NCI-H2107 (cell line): ENCODE results near the gene TASOR2.

ENCODE experiments used
- DNase-seq: peaks from one replicate; lab custom pipeline; 2025; lab: John Stamatoyannopoulos, UW

The TASOR2 gene

DNA sequence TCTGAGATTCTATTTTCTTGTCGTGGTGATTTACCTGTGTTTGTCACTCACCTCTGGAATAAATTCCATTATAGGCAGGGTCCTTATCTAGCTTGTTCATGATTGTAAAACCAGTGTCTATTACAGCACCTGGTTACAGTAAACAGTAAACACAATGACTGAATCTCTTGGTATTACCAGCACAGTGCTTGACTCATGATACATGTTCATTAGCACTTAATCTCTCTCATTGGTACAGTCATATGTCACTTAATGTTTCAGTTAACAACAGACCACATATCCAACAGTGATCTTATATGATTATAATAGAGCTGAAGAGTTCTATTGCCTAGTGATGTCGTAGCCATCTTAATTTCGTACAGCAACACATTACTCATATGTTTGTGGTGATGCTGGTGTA lies 1.6 kb upstream of the TASOR2 start:
- DNase-seq, result no peak

DNA sequence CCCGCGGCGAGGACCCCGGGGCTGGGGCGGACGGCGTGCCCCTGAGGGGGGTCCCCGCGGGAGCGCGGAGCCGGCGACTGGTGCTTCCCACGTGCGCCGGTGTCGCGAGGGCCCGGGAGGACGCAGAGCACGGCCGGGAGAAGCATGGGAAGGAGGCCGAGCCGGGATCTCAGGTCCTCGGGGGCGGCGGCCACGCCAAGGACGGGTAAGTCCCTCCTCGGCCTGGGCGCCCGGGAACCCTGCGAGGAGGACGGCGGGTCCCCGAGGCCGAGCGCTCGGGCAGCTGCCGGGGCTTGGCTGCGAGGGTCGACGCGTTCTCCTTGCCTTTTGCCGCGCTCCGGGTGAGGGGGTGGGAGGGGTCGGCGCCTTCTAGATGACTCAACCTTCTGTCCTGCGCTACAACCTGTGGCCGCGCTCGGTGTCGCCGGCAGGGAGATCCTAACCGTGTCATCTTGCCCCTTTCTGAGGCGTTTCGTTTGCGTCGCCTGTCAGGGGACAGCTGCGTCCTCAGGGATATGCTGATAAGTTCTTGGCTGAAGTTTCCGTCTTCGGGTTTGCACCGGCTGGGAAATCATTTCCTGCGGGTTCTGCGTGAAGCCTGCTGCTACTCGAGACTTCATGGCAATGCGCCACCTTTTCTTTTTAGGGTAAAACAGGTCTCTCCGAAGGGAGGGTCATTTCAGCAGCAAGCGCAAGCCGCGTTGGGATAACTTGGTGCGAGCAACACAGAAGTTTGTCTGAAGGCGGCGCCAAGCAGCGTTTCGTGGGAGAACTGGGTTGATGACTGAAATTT lies 529 bp downstream of the TASOR2 start:
- no peak for DNase-seq

GRCh38 chr10:5685764-5686240 lies 1.2 kb downstream of the TASOR2 start:
- DNase-seq, result no peak

GRCh38 chr10:5688587-5688986 lies 3.9 kb downstream of the TASOR2 start:
- DNase-seq, result no peak

DNA sequence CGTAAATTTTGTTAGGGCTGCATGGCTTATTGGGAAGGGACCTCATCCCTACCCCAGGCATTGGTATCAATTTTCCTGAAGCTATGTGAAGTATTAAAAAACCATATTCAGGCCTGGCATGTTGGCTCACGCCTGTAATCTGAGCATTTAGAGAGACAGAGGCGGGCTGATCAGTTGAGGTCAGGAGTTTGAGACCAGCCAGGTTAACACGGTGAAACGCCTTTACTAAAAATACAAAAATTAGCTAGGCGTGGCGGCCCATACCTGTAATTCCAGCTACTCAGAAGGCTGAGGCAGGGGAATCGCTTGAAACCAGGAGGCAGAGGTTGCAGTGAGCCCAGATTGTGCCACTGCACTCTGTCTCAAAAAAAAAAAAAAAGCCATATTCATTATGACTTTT lies 7.1 kb downstream of the TASOR2 start:
- no peak for DNase-seq

DNA sequence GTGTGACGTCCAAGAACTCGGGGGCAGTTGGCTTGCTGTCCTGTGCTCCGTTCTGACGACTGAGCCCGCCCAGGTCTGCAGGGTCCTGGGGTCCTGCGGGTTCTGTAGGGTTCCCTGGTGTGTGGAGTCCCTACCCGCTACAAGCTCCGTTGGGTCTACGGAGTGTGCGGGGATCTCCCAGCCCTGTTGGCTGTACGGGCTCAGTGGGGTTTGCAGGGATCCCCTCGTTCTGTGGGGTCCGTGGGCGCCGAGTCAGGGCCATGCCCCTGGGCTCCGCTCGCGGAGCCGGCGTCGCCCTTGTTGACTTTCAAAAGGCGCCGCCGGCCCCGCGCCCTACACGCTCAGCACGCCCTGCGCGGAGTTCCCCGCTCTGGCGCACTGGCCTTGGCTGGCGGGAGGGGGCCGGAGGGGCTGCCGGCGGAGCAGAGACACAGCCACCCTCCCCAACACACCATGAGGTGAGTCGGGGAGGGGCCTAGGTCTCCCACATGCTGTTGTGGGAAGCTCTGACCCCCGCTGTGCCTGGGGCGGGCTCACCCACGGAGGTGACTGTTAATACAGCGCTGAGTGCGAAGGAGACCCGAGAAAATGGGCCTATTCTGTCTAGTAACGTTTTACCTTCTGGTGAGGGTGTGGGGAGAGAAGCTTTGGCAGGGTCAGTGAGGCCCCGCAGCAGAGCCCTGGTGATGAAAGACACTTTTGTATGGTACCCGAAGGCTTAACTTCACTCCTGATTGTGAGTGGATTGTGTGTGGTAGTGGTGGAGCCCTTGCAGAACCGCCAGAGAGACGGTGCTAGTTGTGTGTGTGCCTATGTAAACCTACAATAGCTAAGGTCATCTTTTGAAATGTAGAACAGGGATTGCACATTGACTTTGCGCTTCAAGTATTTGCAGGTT lies 8.1 kb downstream of the TASOR2 start:
- no peak for DNase-seq

DNA sequence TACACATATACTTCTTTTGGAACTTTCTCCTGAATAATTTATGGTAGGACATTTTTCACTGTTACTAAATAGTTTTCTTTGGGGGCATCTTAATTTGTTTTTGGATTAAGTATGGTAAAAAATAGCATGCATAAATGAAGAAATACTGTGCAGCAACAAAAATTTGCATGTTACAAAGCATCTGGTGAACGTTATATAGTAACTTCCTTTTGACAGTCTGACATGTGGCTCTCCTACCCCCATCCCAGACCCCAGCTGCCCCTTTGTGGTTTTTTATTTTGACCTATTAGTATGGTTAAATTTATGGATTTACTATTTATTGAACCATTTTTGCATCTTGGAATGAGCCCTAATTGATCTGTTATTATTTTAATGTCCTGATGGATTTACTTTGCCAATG lies 9.9 kb downstream of the TASOR2 start:
- DNase-seq, result no peak

- no peak for DNase-seq
Measured at GRCh38 chr10:5697342-5697741, 12.7 kb downstream of the TASOR2 start.

DNA sequence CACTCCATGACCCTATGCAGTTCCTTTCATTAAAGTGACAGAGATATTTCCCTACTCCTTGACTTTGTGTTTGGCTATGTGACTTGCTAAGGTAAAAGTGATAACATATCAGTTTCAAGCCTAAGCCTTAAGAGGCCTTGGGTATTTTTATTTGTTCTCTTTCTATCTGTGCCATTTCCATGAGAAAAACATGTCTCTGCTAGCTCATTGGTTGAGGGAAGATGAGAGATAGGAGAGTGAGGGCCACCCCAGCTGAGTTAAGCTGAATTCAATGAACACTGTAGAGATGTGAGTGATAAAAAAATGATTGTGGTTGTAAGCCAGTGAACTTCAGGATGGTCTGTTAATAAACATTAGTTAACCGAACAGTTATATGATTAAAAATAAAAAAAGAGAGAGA lies 13.4 kb downstream of the TASOR2 start:
- no peak for DNase-seq

- DNase-seq, result no peak
Measured at GRCh38 chr10:5708356-5708755, 23.7 kb downstream of the TASOR2 start.

GRCh38 chr10:5709865-5710264 lies 25.2 kb downstream of the TASOR2 start:
- DNase-seq, result no peak

- DNase-seq, result no peak
Measured at GRCh38 chr10:5710859-5711258, 26.2 kb downstream of the TASOR2 start.

DNA sequence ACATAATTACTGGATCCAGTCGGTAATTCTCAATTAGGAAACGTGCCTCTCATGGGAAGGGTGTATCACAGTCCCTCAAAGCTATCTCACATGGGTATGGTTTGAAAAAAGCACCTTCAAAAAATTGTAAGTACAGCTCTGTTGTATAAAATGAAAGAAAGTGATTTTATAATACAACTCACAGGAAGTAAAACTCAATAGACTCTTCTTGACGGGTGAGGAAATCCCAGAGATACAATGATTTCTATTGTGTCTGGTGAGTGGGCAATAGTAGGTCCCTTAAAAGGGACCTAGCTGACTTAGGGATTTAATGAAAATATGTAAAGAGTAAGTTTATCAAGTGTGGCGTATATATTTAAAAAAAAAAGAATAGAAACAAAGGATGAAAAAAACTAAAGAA lies 27.0 kb downstream of the TASOR2 start:
- no peak for DNase-seq

GRCh38 chr10:5719546-5719945 lies 34.9 kb downstream of the TASOR2 start:
- no peak for DNase-seq

GRCh38 chr10:5720182-5720581 lies 35.5 kb downstream of the TASOR2 start:
- DNase-seq, result no peak

GRCh38 chr10:5723692-5724091 lies 39.1 kb downstream of the TASOR2 start:
- no peak for DNase-seq

DNA sequence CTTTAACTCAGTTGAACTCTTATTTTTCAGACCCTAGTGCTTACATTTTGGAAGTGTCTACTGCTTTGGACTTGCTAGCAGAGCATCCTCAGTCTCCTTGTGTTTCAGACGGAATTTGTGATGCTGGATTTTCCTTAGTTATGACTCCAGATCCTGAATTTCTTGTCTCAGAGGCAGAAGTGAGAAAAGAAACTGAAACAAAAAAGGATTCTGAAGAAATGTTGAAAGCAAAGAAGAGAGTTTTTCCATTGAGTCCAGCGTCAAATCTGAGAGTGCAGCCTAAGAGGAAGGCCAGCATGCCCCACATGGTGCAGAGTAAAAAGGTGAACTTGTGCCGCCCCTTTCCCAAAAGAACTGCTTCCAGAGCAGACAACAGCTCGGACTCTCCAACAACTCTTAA lies 46.1 kb downstream of the TASOR2 start:
- DNase-seq, result no peak

DNA sequence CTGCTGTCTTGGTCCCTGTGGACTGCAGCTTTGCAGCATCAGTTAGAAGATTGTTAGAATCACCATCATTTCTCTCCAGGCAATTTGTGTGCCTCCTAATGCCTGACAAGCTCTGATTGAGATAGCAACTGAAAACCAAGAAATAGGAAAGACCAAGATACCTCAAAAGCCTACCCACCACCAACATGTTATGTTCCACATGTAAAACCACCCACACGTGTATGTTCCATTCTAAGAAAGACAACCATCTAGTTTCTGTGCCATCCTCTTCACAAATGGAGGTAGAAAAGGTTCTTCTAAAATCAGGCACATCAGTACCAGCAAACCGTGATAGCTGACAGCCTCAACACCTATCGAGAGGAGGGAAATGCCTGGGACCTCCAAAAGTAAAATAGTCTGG lies 46.9 kb downstream of the TASOR2 start:
- no peak for DNase-seq

DNA sequence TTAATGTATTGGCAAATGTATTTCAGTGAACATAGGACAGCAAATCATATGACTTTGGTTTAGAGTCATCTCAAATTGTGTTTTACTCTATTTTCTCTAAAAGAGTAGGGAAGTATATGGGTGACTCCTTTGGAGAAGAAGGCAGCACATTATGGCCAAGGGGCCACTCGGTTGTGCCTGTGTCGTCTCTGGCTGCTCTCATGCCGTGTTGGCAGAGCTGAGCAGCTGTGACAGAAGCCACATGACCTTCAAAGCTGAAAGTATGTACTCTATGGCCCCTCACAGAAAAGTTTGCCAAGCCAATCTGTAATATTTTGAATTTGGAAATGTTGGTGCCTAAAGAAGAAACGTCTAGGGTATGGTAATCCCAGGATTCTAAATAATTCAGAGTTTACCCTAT lies 47.5 kb downstream of the TASOR2 start:
- no peak for DNase-seq
